Measurements from ENCODE around the gene SLC17A8. TPM values are rescaled to one million over a fixed set of nuclear protein-coding genes. Genes with fewer than 3 reads are reported as not detected.

Gene SLC17A8
- polyA plus RNA-seq, 3 donors, result not detected

DNA sequence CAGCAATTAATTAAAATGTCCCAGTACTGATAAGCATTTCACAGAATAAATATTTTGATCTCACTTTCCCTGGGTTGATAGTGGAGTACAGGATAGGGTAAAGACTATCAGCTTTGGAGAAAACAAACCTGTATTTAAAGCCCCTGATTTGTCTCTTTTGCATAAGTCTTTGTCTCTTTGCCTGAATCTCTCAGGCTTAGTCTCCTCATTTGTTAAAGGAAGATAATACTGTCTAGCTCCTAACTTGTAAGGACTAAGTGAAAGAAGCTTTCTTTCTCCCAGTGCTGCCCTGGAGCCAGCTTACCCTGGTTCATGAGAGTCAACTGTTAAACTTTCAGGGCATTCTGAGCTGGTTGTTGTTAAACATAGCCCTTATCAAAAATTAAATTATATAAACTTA is 111.3 kb downstream of the SLC17A8 start:
- TF ChIP-seq, protein P1, sequence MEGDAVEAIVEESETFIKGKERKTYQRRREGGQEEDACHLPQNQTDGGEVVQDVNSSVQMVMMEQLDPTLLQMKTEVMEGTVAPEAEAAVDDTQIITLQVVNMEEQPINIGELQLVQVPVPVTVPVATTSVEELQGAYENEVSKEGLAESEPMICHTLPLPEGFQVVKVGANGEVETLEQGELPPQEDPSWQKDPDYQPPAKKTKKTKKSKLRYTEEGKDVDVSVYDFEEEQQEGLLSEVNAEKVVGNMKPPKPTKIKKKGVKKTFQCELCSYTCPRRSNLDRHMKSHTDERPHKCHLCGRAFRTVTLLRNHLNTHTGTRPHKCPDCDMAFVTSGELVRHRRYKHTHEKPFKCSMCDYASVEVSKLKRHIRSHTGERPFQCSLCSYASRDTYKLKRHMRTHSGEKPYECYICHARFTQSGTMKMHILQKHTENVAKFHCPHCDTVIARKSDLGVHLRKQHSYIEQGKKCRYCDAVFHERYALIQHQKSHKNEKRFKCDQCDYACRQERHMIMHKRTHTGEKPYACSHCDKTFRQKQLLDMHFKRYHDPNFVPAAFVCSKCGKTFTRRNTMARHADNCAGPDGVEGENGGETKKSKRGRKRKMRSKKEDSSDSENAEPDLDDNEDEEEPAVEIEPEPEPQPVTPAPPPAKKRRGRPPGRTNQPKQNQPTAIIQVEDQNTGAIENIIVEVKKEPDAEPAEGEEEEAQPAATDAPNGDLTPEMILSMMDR (IDR thresholded peaks at IDR 0.05), result no peak
- H3K27ac Mint-ChIP-seq, result no peak overlapping the region
- Histone ChIP-seq H3K36me3 (replicated peaks in 1 of 2; ENCODE audit: control insufficient read depth in 1 of 2, insufficient read depth in 2 of 2, low read length in 2 of 2) (no peaks in the 10 kb centered on the region), H4K20me1 (ENCODE audit: insufficient read depth, low read length) (no peaks in the 10 kb centered on the region), H3K4me1 (ENCODE audit: control insufficient read depth in 1 of 2, insufficient read depth in 2 of 2, low read length in 2 of 2) (no peaks in the 10 kb centered on the region), H3K4me2 (replicated peaks; ENCODE audit: extremely low read depth, low read length, poor library complexity, severe bottlenecking) (no peak overlapping the region), H3K9ac (ENCODE audit: insufficient read depth, low read length, poor library complexity, severe bottlenecking) (no peak overlapping the region), H3K79me2 (ENCODE audit: insufficient read depth, low read length) (no peaks in the 10 kb centered on the region), H2AFZ (ENCODE audit: insufficient read depth, low read depth, low read length, poor library complexity, severe bottlenecking) (no peak overlapping the region), H3K9me3 (replicated peaks in 1 of 2; ENCODE audit: control insufficient read depth in 1 of 2, insufficient read depth in 1 of 2, low read length in 2 of 2) (no peaks in the 10 kb centered on the region), H3K27ac (ENCODE audit: low read depth in 1 of 2, low read length in 2 of 2) (no peak overlapping the region), H3K27me3 (ENCODE audit: control insufficient read depth in 2 of 2, insufficient read depth in 2 of 2, low read length in 2 of 2) (no peaks in the 10 kb centered on the region), H3K4me3 (replicated peaks in 1 of 3; ENCODE audit: low read depth in 2 of 3, low read length in 3 of 3) (no peak overlapping the region)
- peaks cover 0 to 3% (median 0%) of the 10 kb centered on the region in 7 donors for H3K9me3 Mint-ChIP-seq
- intact Hi-C loops (cut with micrococcal nuclease), result no loop called here
- DNase-seq, result no peak
- H3K36me3 Mint-ChIP-seq, result no peaks in the 10 kb centered on the region
- H3K27me3 Mint-ChIP-seq (ENCODE audit: low read depth in 3 of 3), result peaks cover under 1 to 7% (median 2%) of the 10 kb centered on the region in 3 donors
- no peak overlapping the region for H3K4me3 Mint-ChIP-seq
- H3K4me1 Mint-ChIP-seq, result no peaks in the 10 kb centered on the region

Other genes starting within 250 kb of the SLC17A8 start
- 10 to 100 TPM; 22.0 to 42.5 (median 33.4) TPM for gene BLTP3B, start 214.2 kb upstream of the SLC17A8 start, polyA plus RNA-seq
- 10 to 100 TPM in 2 of 3 donors, 1 to 10 TPM in 1; 5.5 to 17.8 (median 16.2) TPM for gene ACTR6, start 156.3 kb upstream of the SLC17A8 start, polyA plus RNA-seq
- gene DEPDC4, start 90.0 kb upstream of the SLC17A8 start, polyA plus RNA-seq, result under 1 TPM in 1 of 3 donors, not detected in 2; 0.25 TPM
- 10 to 100 TPM; 16.5 to 25.5 (median 20.4) TPM for gene SCYL2, start 89.9 kb upstream of the SLC17A8 start, polyA plus RNA-seq
- gene NR1H4, start 116.8 kb downstream of the SLC17A8 start, polyA plus RNA-seq, result not detected
- 1 to 10 TPM in 2 of 3 donors, under 1 TPM in 1; 0.53 to 1.6 (median 1.1) TPM for gene GAS2L3, start 216.6 kb downstream of the SLC17A8 start, polyA plus RNA-seq

All from CD14-positive monocyte (primary cell).